ENCODE results near the gene OXT. TPM values are rescaled to one million over a fixed set of nuclear protein-coding genes. Genes with fewer than 3 reads are reported as not detected.

Gene OXT
- total RNA-seq, 1 donor, result not detected

GRCh38 chr20:3111507-3111906, 40.1 kb downstream of the OXT start:
- DNase-seq (ENCODE audit: insufficient read length, low spot score, missing footprints), result no peak
- H3K27ac ChIP-seq (ENCODE audit: low read depth, low read length), result no peak overlapping the region
- H3K4me3 ChIP-seq (ENCODE audit: insufficient read depth, low read length), result no peak overlapping the region
- no peaks in the 10 kb centered on the region for H3K9me3 ChIP-seq (ENCODE audit: low read depth, low read length)
- peaks cover 15% of the 10 kb centered on the region for H4K20me1 ChIP-seq (ENCODE audit: insufficient read depth, low read length)
- no peaks in the 10 kb centered on the region for H3K4me1 ChIP-seq (ENCODE audit: insufficient read depth, low read length)
- H2AFZ ChIP-seq (ENCODE audit: low read length), result no peak overlapping the region
- H3K79me2 ChIP-seq (ENCODE audit: insufficient read depth, low read length), result peaks cover 10% of the 10 kb centered on the region
- H3K27me3 ChIP-seq (ENCODE audit: insufficient read depth, low read length), result no peaks in the 10 kb centered on the region
- TF ChIP-seq CTCF (IDR thresholded peaks at IDR 0.05; ENCODE audit: extremely low read depth, low read depth, low read length), result no peak
- H3K4me2 ChIP-seq (ENCODE audit: insufficient read depth, low read length), result no peak overlapping the region
- H3K36me3 ChIP-seq (ENCODE audit: insufficient read depth, low read length), result peaks cover 10% of the 10 kb centered on the region

GRCh38 chr20:3111995-3112394, 40.6 kb downstream of the OXT start:
- TF ChIP-seq CTCF (IDR thresholded peaks at IDR 0.05; ENCODE audit: extremely low read depth, low read depth, low read length), result no peak
- H3K4me2 ChIP-seq (ENCODE audit: insufficient read depth, low read length), result no peak overlapping the region
- H3K79me2 ChIP-seq (ENCODE audit: insufficient read depth, low read length), result peaks cover 10% of the 10 kb centered on the region
- H2AFZ ChIP-seq (ENCODE audit: low read length), result no peak overlapping the region
- H4K20me1 ChIP-seq (ENCODE audit: insufficient read depth, low read length), result peaks cover 15% of the 10 kb centered on the region
- no peaks in the 10 kb centered on the region for H3K4me1 ChIP-seq (ENCODE audit: insufficient read depth, low read length)
- no peak overlapping the region for H3K27ac ChIP-seq (ENCODE audit: low read depth, low read length)
- peaks cover 10% of the 10 kb centered on the region for H3K36me3 ChIP-seq (ENCODE audit: insufficient read depth, low read length)
- no peaks in the 10 kb centered on the region for H3K27me3 ChIP-seq (ENCODE audit: insufficient read depth, low read length)
- H3K4me3 ChIP-seq (ENCODE audit: insufficient read depth, low read length), result no peak overlapping the region
- H3K9me3 ChIP-seq (ENCODE audit: low read depth, low read length), result no peaks in the 10 kb centered on the region
- DNase-seq (ENCODE audit: insufficient read length, low spot score, missing footprints), result no peak

- H3K79me2 ChIP-seq (ENCODE audit: insufficient read depth, low read length), result peaks cover 13% of the 10 kb centered on the region
- H4K20me1 ChIP-seq (ENCODE audit: insufficient read depth, low read length), result peaks cover 16% of the 10 kb centered on the region
- H3K4me3 ChIP-seq (ENCODE audit: insufficient read depth, low read length), result no peak overlapping the region
- no peak overlapping the region for H3K4me2 ChIP-seq (ENCODE audit: insufficient read depth, low read length)
- H3K27ac ChIP-seq (ENCODE audit: low read depth, low read length), result no peak overlapping the region
- no peaks in the 10 kb centered on the region for H3K27me3 ChIP-seq (ENCODE audit: insufficient read depth, low read length)
- no peaks in the 10 kb centered on the region for H3K36me3 ChIP-seq (ENCODE audit: insufficient read depth, low read length)
- H3K9me3 ChIP-seq (ENCODE audit: low read depth, low read length), result no peaks in the 10 kb centered on the region
- DNase-seq (ENCODE audit: insufficient read length, low spot score, missing footprints), result peak; percentile 92
- TF ChIP-seq CTCF (IDR thresholded peaks at IDR 0.05; ENCODE audit: extremely low read depth, low read depth, low read length), result peak; percentile 75
- H2AFZ ChIP-seq (ENCODE audit: low read length), result no peak overlapping the region
- H3K4me1 ChIP-seq (ENCODE audit: insufficient read depth, low read length), result peaks cover 3% of the 10 kb centered on the region
Measured at GRCh38 chr20:3115190-3116107, 44.0 kb downstream of the OXT start.

DNA sequence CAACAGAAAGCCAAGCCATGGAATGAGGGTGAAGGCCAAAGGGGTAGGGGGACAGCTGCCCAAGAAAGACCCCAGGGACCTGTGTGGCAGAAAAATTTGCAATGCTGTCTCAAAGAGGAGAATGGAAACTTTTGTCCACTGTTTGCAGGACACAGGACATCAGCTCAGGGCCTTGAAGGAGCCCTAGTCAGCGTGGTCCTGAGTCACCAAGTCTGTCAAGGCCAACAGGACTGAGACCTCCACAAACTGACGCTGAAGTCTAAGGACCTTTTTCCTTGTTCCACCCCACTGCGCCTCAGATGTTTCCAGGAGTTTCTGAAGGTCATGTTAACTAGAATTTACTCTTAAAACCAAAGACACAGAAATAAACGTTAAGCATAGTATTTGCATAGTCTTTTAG, 44.9 kb downstream of the OXT start:
- no peak overlapping the region for H3K4me2 ChIP-seq (ENCODE audit: insufficient read depth, low read length)
- no peak for DNase-seq (ENCODE audit: insufficient read length, low spot score, missing footprints)
- H3K27me3 ChIP-seq (ENCODE audit: insufficient read depth, low read length), result no peaks in the 10 kb centered on the region
- H2AFZ ChIP-seq (ENCODE audit: low read length), result no peak overlapping the region
- H4K20me1 ChIP-seq (ENCODE audit: insufficient read depth, low read length), result peaks cover 12% of the 10 kb centered on the region
- peaks cover 13% of the 10 kb centered on the region for H3K79me2 ChIP-seq (ENCODE audit: insufficient read depth, low read length)
- H3K9me3 ChIP-seq (ENCODE audit: low read depth, low read length), result no peaks in the 10 kb centered on the region
- peaks cover 7% of the 10 kb centered on the region for H3K36me3 ChIP-seq (ENCODE audit: insufficient read depth, low read length)
- H3K4me3 ChIP-seq (ENCODE audit: insufficient read depth, low read length), result no peak overlapping the region
- H3K27ac ChIP-seq (ENCODE audit: low read depth, low read length), result no peak overlapping the region
- TF ChIP-seq CTCF (IDR thresholded peaks at IDR 0.05; ENCODE audit: extremely low read depth, low read depth, low read length), result no peak
- H3K4me1 ChIP-seq (ENCODE audit: insufficient read depth, low read length), result peaks cover 3% of the 10 kb centered on the region

Data from osteoblast (primary cell).